Mucosa of gallbladder (tissue), 1 donor: Measurements from ENCODE around the gene NRP1. TPM values are rescaled to one million over a fixed set of nuclear protein-coding genes. Genes with fewer than 3 reads are reported as not detected.
"Not testable (repeated sequence)": the region's sequence is repeated elsewhere in the genome, so short reads cannot be mapped to it uniquely, and the experiment has no call there.

Experiments
- DNase-seq: peaks from one replicate; pipeline ENCODE4 v3.0.0-alpha.2; 2020; ENCODE audit warnings: low spot score
- total RNA-seq: library from RNA; stranded (reverse); gene quantifications from one replicate; pipeline ENCODE4 v1.2.1, GENCODE V29; 2021
- donor health status: DM: no; HTN: no; CAD: no.

Gene NRP1
- total RNA-seq, 1 donor from 2014 or later = 76.2 TPM

DNA sequence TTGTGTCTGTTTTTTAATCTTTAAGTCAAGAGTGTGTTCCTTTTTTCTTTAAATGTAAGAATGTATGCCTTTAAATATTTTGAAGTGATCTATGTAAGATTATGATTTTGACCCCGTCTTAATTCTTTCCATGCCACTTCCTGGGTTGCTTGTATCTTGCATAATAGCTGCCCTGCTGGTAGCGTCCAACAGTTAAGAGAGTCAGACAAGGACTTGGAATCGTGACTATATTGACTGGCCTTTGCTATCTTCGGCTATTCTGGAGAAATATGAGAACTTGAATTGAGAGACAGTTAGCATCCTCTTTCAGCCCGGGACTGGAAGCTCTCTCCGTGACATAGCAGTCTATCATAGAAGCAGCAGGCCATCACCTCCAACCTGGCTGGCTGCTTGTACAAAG lies 13.0 kb downstream of the NRP1 start:
- DNase-seq = no peak

DNA sequence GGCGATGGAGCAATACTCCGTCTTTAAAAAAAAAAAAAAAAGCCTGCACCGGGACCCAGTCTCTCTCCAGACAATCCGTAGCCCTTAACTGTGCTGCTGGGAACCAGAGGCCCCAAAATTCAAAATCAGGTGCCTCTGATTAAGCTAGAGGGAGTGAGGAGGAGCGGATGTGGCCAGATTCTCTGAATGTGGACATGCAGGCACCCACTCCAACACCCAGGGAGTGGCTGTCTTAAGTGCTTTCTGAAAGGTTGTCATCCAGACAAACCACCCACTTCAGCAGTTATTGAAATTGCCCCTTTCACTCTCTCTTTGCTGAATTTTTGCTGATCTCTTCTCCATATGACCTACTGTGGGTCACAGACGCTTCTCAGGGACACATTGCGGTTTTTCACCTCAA lies 14.2 kb downstream of the NRP1 start:
- DNase-seq = no peak

DNA sequence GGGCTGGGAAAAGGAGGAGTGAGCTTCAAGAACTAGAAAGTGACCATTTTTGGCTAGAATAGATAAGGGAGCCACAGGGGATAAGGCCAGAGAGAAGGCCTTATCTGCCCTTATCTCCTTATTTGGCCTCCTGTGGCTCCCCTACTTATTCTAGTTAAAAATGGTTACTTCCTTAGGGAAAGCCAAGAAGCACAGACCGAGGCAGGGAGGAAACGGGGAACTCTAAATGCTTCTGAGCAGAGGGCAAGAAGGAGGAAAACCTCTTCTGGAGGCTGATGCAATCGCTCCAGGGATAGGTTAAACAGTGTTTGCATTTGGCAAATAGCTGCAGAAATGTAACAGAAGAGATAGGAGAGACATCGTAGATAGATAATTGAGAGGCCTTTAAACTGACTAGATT lies 18.6 kb downstream of the NRP1 start:
- DNase-seq = no peak

DNA sequence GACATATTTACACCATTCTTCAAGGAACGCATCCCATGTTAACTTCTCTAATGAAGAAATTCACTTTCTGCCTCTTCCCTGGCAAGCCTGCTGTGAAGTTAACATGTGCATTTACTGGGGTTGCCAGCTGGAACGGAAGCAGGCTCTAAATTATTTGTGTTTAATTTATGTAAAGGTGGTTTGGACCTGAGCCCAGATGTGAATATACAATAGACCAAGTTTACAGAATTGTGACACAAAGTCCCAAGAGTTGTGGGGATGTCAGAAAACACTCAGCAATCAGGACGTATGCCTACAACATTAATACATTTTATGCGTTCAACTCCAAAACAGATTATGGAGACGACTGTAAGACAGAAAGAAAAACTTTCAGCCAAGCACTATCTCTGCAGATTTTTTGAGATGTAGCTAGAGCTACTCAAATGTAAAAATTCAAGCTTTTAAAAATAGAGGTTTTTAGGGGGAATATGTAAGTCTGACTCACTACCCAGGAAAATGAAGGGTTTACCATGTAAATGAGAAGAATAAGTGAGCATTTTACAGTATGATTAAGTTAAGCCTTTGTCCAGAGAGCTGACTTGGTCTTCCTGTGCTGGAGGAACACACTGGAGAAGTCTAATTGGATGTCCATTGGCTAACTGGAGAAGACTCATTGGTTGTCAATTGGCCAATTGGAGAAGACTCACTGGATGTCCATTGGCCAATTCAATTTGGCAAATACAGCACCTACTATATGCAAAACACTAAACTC lies 19.5 kb downstream of the NRP1 start:
- DNase-seq = no peak

DNA sequence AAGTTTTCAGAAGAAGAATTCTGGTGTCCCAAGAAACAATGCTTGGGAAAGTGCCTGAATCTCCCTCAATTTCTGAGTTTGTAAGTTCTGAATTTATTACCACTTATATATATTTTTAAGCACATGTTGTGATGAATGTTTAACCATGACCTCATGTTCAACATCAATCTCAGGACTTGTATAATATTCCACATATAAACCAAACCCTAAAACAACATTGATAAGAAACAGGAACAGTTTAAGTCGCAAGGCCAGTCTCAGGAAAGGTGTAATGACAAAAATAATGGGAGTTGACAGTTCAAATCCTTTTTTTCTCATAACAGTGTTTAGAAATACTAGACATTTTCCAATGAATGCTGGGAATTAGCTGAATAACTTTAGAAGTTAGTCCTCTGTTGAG lies 22.8 kb downstream of the NRP1 start:
- no peak for DNase-seq

DNA sequence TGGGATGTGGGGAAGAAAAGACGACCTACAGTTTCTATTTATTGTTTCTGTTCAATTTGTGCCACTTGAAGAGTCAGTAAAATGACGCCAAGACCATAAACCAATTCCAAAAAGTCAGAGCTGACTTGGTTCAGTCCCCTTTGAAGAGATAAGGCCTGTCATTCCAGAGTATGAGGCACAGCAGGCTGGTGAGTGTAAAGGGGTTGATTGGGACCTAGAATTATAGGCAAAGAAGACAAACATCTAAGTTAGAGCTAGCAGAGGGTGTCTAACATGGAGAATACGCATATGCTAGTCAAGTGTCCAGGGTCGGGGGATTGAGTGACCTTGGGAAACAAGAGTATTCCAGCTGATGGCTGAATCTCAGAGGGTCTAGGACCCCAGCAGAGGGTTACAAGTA lies 23.6 kb downstream of the NRP1 start:
- DNase-seq = no peak

DNA sequence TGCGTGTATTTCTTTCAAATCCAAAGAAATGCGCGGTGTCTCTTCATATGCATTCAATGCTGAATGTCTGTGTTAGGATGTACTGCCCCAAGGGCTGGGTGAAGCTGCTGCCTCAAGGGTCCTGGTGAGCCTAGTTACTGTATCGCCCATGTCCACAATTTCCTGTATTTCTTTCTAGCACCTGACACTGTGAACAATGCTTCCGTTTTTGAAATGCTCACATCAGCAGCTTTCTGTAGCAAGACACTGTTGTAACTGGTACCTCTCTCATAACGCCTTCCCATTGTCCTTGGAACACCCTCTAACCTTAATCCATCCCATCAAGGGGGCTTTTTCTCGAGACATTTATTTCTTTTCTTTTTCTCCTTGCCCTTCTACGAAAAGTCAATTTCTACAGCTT lies 25.1 kb downstream of the NRP1 start:
- no peak for DNase-seq

DNA sequence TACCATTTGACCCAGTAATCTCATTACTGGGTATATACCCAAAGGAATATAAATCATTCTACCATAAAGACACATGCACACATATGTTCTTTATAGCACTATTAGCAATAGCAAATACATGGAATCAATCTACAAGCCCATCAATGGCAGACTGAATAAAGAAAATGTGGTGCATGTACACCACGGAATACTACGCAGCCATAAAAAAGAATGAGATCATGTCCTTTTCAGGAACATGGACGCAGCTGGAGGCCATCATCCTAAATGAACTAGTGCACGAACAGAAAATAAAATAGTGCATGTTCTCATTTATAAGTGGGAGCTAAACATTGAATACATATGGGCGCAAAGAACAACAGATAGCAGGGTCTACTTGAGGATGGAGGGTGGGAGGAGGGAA lies 26.6 kb downstream of the NRP1 start:
- DNase-seq = no peak

DNA sequence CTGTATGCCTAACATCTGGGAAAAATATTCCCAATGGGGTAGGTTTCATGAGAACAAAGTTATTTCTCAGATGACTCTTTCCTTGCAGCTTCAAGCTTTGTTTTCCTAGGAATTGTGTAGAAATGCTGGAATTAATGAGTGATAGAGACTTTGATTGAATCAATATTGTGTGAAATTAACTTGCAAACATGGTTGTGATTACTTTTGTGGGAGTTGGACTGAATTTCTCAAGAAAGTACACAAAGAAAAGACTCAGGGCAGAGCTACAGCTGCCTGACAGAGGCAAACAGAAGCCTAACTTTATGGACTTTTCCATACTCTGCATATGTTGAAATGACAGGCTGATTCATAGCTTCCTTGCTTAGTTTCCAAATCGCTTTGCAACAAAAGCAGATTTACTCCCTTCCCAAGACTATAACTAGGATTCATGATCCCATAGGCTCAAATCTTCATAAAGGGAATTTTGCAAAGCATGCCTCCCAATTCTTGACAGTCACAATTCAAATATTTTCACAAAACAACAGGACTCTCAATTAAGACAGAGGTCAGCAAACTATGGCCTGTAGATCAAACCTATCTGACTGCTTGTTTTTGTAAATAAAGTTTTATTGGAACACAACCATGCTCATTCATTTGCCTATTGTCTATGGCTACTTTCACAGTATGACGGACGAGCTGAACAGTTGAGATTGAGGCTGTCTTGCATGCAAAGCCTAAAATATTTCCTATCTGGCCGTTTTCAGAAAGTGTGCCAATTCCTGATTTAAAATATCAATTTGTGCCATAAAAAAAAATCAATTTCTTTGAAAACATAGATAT lies 27.6 kb downstream of the NRP1 start:
- DNase-seq = no peak

DNA sequence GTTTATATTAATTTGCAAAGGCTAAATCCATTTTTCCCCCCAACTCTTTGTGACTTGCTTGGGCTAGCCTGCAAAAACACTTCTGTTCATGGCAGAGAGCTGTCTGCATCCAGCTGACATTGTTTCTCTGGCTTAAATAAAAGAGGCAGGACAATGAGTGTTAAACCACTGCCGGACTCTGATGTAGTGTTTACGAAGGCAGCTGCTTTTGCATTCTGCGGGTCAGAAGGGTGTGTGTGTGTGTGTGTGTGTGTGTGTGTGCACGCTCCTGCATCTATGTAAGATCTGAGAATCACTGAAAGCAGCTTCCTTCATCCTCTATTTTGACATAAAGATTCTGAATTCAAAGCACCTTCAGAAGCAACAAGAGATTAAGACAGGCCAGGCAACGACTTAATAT lies 28.3 kb downstream of the NRP1 start:
- no peak for DNase-seq

DNA sequence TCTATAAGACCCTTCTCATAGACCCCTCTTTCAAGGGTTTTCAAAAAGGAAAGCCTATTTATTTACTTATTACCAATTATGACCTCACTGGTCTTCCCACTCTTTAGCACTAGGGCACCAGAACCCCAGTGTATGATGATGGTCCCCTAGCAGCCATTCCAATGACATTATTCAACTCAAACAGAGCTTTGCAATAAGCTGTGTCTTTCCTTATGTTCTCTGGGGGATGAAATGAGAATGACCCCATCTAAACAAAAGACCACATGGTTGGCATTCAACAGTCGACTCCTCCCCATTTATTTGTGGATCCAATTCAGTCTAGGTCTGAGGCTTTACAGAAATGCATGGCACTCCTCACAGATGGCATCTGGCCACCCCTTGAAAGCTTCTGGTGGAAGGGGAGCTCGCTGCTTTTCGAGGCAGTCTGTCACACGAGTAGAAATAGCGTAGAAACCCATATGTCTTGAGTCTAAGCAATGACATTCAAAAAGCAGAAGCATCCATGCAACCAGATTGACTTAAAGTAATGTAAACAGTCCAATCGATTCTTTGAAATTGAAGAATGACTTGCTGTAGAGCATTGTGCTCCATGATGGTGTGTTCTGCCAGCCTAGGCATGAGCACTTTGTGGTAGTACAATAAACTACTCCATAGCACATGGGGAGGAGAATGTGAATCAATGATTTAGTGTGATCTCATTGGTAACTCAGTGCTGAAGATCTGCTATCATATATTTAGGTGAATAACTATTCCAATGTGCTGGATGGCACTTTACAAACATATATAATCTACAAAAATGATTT lies 29.8 kb downstream of the NRP1 start:
- no peak for DNase-seq

DNA sequence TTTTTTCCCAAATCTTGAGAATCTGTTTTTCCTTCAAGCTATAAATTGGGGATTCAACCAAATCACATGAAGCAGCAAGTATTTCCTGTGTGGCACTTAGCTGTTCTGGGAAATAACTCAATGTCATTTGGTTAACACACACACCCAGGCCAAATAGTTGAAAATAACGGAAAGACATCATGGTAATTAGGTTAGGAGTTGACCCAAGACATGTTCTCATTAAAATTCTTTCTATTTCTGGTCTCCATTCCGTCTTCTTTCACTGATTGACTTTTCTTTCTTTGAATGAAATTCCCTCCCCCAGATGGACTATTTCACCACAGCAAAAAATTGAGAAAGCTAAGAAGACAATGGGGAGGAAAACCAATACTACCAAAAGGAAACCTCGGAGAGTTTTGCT lies 30.5 kb downstream of the NRP1 start:
- no peak for DNase-seq

DNA sequence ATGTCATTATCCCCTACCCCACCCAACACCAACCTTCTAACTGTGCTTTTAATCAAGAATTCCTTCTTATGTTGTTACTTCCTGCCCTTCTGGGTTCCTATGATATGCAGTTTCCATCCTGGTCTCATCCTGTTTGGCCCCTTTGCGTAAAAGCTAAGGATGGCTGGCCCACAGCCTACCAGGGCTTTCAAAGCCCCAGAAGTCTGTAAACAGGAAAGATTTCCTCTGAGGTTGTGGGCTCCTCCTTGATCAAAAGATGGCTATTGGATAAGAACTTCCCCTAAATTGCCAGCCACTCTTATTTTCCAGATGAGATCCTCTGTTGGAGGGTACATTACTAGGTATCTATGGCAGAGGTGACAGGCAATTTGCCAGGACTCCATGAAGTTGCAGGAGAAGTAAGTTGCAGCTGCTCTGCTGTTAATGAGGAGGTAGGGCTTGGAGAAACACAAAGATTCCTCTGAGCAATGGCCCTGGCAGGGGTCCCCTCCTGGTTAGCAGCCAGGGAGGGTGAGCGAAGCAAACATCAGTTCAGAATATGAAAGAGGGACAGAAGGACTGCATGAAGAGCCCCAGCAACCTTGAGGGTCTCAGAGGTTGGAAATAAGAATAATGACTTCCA lies 32.1 kb downstream of the NRP1 start:
- DNase-seq = no peak

DNA sequence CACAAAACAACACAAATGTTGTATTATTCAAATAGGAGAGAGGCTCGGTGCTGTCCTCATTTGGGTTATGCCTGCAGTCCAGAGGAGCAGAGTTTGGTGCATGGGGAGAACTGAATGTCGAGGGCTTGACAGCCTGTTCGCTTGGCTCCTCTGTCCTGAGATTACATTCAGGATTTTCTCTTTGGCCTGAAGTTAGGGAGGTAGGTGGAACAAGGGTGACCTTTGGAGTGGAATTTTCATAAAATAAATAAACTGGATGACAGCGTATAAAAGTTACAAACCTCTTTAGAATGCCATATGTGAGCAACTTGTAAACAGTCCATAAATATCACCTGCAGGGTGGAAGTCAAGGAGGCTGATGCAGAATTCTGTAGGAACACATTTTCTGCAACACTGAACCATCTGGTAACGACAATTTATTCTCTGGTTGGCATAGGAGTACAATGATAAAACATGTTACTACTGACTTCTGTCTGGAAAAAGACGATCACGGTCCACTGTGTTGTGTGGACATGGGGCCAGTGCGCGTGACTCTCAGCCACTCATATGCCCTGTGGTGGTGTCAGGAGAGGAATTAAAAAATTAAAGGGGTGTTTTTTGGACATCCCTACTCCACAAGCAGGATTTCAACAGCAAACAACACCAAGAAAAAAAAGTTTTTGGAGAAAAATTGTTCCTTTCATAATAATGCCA lies 33.2 kb downstream of the NRP1 start:
- no peak for DNase-seq

DNA sequence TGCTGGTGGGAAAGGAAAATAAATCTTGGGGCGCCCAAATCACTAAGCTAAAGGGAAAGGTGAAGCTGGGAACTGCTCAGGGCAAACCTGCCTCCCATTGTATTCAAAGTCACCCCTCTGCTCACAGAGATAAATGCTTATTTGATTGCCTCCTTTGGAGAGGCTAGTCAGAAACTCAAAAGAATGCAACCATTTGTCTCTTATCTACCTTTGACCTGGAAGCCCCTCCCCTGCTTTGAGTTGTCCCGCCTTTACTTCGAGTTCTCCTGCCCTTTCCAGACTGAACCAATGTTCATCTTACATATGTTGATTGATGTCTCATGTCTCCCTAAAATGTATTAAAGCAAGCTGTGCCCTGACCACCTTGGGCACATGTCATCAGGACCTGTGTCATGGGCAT lies 33.9 kb downstream of the NRP1 start:
- not testable (repeated sequence) for DNase-seq

DNA sequence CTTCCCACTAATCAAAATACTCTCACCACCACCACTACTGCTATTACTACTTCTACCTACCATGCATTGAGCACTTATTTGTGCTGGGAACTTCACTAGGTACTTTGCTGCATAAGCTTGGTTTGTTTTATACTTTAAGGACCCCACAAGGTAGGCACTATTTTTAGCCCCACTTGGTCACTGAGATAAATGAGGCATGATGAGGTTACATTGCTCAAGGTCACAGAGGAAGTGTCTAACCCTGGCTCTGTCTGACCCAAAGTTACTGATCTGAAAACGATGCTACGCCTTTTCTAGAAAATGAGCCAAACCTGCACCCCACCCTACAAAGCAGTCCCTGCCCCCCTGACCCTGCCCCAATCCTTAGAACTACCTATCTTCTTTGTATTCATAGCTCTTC lies 35.6 kb downstream of the NRP1 start:
- no peak for DNase-seq

DNA sequence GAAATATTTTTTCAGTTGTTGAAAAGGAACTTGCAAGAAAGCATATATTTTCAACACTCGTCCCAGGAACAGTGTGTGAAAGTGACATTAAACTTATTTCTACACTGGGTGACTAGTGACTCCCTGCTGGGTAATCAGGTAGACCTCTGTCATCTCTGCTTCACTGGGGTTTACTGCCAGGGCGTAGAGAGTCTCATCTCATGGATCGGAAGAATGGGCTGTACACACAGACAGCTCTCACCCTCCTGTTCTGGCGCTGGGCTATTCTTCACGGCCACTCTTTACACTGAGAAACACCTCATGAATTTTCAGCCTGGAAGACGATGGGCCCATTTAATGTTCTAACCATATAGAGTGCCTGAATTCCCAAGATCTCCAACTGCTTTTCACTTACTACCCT lies 36.4 kb downstream of the NRP1 start:
- no peak for DNase-seq

DNA sequence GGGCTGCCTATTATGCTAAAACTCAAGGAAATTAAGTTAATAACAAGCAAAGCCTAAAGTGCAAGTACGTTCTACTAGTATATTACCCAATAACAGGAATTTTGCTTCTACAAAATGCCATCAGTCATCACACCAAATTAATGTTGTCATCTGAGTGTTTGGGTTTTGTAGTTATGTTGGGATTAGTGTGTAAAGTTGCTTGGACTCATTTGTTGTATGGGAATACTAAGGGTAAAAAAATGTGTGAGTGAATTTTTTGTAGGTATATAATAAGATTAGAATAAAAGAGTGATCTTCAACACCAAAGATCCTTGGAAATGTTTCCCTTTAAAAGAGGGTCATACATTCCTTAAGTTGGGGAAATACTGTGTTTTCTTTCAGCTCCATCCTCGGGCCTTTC lies 38.6 kb downstream of the NRP1 start:
- DNase-seq = no peak

DNA sequence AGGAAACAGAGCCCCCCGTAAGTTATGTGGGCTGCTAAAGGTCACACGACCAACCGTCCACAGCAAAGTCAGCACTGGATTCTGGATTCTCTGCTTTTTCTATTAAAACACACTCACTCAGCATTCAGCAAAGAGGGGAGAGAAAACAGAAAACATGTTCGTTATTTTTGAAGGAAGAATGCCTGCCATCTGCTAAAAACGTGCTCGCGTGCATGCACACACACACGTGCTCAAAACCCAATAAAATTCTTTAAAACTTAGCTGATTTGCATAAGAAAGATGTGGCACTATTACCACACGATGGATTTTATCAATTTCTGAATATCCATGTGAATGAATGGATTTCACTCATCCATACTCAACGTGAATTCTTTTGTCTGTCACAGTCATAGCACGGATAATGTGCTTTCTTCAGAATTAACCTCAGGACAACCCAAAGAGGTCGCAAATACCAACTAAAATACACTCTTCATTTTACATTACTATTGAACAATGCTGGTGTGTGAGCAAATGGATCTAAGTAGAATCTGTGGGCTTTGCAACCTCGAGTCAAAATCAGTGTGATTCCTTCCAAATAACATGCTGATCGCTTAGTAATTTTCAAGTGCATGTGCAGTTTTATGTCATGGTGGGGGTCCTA lies 40.8 kb downstream of the NRP1 start:
- DNase-seq = no peak

DNA sequence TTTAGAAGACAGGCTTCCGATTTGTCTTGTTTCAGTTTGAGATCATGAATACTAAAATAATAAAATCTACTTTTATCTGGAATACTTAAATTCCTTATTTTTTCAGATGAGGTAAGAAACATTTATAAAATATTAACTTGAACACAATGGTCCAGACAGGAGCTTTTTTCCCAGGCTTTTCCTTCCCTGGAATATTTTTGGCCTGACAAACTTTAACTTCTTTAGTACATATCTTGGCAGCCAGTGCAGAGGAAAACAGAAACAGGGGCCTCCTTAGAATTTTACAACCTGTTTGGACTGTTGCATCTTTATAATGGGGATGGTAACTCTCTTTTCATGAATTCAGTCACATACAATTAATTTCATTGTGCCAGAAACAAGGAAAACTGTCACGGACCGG lies 41.4 kb downstream of the NRP1 start:
- DNase-seq = no peak

DNA sequence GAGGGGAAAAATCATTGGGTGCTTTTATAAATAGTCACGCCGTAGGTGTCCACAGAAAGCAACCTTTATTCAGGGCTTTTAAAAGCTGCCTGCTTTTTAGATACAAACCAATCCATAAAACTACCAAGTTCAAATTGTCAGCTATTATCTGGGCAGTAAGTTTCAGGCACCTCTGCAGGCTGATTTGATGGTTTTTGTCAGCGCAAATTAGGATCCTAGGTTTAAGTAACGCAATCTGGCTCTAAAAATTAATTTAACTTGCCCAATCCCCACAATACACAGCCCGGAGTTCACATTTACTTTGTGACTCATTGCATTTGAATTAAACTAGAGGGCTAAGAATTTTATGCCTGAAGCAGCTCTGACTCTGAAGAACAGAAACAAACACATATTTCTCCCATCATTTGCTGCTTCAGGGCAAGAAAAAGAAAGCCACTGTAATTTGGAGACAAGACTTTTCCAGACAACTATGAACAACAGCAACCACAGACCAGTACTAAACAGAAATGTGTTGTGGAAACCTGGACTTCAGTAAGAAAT lies 43.3 kb downstream of the NRP1 start:
- DNase-seq = no peak
